ENCODE results near the gene DTHD1.

The DTHD1 gene

DNA sequence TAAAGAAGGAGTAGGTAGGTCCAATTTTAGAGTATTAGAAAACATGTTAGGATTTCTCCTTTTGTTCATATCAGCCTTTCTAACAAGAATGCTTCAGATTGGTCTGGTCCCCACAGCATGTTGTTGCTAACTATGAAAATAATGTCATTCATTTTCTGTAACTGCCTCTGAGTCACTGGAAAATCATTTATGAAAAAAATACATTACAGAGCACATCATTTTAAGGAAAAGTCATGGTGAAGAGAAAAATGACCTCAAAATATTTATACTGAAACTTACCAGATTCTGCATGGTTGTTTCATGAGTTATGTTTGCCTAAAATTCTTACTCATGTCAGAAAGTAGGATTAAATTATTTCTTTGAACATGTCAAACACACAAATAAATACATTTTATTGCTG, 35.2 kb downstream of the DTHD1 start:
- no peak for DNase-seq (ENCODE audit: low read depth)

DNA sequence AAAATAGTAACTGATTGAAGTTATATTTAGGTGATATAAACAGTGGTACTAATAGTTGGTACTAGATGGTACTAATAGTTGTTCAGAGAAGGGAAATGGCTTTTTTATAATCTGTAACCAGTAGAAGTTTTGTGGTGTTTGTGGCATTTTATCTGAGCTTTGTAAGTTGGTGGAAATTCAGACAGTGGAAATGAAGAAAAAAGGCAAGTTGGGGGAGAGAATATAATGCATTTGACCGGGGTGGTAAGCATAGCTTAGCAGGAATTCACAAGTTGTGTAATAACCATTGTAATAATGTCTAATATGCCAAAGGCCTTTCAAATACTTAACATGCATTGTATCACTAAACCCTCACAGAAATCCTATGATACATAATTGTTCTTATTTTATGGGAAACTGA, 36.3 kb downstream of the DTHD1 start:
- no peak for DNase-seq (ENCODE audit: low read depth)

DNA sequence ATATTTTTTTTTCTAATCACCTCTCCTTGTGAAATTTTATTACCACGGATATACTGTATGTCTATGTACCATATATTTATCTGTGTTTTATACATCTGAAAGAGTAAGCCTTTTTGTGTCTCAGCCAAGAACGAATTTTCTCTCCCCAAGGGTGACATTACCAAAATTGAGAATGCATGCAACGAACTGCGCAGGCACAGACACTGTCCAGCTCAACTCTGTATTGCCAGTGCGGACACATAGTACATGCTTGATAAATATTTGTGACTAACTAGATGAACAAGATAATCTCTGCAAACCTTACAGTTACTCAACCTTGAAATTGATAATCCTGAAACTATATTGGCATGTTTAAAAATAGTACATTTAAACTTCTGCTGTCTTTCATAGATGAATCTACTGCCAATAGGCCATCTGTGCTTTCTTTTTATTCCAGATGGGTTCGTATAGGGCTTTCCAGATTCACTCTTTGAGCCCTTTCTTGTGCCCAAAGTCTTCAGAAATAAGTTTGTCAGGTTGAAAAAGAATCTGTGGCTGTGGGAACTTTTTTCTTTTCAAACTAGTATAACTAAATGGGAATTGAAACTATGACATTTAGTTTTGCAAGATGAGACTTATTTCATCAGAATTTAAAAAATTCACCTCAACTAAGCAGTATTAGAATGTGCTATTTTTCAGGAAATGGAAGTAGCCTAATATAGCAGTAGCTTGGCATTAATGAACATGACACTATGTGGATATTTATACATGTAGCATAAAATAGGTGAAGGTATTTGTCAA, 38.9 kb downstream of the DTHD1 start:
- DNase-seq (ENCODE audit: low read depth) = no peak

DNA sequence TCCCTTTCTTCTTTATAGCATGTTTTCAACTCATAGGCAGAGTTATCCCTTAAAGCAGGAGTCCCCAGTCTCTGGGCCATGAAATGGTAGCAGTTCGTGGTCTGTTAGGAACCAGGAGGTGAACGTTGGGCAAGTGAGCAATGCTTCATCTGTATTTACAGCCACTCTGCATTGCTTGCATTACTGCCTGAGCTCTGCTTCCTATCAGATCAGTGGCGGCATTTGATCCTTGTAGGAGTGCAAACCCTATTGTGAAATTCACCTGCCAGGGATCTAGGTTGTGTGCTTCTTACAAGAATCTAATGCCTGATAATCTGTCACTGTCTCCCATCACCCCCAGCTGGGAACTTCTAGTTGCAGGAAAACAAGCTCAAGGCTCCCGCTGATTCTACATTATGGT, 39.8 kb downstream of the DTHD1 start:
- no peak for DNase-seq (ENCODE audit: low read depth)

DNA sequence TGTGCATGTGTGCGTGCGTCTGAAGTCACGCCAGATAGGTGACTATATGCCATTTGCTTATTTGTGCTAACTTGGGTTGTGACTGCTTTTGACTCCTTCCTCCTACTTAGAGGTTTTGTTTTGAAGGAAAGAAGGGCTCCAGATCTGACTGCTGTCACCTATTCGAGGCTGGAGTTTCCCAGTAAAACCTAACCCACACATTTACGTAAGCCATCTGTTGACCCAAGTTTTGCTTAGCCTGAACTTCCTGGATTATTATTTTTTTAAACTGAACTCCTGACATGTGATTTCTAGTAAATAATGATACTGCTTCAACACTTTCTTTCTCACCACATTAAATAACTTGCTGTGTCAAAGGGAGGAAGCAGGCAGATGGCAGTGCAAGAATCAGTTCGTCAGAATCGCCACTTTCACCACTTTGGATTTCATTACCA, 41.5 kb downstream of the DTHD1 start:
- no peak for DNase-seq (ENCODE audit: low read depth)

DNA sequence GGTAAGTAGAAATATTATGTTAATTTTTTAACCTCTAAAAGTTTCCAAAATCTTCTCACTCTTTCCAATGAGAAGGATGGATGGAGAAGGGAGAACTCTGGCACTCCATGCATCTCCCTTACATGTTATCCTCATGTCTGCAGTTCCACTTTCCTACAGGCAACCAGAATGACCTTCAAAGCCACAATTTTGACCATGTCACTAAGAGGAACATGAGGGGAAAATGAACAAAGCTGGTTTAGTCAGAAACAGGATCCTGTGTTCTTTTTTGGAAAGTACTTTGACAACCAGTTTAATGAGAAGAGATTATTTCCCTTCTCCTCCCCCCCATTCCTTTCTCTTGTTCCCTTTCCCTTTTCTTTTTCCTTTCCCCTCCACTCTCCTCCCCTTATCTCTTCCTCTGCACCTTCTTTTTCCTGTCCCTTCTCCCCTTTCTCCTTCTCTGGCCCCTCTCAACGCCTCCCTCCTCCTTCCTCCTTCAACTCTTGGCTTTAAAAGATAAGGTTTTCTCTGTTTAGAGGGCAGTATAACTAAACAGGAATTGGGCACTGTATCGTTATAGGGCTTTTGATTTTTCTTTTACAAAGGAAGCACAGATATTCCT, 42.5 kb downstream of the DTHD1 start:
- no peak for DNase-seq (ENCODE audit: low read depth)

DNA sequence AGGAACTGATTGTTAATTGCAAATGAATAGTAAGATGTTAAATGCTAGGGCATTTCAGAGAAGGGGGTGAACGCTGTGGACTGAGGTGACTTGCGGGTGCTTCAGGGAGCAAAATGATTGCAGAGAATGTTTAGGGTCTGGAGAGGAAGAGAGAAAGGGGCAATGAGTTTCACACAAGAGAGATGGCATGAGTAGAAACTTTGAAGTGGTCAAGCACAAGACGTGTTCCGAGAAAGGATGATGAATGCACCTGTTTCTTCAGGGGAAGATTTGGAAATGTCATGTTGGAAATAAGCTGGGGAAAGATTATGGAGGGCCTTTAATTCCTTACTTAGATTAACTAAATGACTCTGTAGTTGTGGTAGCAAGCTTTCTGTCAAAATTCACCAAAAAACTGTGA, 43.4 kb downstream of the DTHD1 start:
- no peak for DNase-seq (ENCODE audit: low read depth)

DNA sequence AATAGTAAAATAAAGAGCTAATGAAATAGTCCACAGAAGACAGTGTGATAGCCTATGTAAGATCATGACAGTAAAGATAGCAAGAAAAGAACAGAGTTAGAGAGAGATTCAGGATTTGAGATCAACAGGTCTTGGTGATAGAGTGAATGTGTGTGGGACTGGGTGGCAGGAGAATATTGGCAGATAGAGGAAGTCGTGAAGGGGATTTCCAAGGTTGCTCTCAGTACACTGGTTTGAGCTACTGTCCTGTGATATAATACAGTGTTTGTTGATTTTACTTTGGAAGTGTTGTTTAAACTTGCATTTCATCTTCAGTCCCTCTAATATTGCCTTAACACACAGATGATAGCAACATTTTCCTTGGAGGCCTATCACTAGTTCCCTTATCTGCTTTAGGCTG, 44.1 kb downstream of the DTHD1 start:
- no peak for DNase-seq (ENCODE audit: low read depth)

DNA sequence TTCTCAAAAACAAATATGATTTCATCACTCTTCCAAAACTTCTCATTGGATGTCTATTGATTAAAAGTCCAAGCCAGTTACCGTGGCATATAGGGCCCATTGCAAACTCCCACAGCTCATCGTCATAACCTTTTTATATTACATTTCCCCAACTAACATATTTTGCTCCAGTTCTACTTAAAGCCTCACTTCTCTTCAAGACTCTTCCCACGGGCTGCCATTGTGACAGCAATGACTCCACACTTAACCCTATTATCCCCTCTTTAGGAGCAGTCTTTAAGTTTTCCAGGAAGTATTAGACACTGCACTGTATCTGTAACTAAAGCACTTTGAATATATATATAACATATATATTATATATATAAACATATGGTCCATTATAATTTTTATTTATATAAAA, 44.5 kb downstream of the DTHD1 start:
- DNase-seq (ENCODE audit: low read depth) = no peak

DNA sequence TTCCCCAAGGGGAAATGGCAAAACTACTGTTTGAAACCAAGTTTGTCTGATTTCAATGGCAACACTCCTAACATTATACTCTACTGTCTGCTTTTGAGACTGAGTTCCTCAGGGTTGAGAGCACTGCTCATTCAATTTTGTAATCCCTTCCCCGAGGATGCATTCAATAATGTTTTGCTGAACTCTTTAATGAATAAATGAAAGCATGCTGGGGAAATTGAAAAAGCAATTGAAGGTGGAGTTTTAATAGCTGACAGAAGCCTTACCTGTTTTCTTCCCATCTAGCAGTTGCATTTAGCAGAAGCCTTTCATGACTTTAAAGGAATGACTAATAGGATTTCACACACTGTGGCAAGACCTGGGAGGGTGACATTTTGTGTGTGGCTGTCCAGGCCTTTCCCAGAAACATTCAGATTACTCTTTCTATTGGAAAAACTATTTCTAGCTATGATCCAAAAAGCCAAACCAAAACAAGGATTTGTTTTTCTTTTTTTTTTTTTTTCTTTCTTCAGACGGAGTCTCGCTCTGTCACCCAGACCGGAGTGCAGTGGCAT, 45.1 kb downstream of the DTHD1 start:
- no peak for DNase-seq (ENCODE audit: low read depth)

DNA sequence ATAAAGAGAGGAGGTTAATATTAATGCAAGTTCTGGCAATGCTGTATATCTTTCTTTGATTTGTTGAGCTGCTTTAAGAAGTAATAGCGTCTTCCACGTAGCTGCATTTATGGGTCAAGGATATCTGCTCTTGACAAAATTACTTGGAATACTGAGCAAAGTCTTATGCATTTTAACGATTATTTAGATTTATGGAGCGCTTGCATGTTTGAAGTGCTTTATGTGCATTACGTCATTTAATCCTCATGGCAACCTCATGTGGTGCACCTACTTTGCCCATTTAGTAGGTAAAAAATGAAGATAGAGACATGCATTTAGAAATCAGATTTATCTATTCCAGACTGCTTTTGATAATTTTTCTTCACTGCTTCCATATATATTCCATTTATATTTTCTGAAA, 46.0 kb downstream of the DTHD1 start:
- no peak for DNase-seq (ENCODE audit: low read depth)

DNA sequence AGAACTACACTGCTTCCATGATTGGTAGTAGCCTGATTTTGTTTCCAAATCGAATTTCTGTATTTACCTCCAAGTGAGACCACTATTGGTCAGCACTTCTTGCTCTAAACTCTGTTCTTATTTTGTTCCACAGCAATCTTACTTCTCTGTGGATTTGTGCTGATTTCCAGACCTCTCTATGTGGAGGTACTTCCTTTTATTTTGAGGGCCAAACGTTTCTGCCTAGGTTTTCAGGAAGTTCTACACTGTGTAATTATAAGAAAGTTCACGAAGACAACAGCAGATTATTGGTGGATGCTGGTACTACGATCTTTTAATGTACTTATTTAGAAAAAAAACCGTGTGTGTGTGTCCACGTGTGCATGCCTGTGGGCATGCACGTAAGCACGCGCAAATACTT, 46.7 kb downstream of the DTHD1 start:
- DNase-seq (ENCODE audit: low read depth) = no peak

DNA sequence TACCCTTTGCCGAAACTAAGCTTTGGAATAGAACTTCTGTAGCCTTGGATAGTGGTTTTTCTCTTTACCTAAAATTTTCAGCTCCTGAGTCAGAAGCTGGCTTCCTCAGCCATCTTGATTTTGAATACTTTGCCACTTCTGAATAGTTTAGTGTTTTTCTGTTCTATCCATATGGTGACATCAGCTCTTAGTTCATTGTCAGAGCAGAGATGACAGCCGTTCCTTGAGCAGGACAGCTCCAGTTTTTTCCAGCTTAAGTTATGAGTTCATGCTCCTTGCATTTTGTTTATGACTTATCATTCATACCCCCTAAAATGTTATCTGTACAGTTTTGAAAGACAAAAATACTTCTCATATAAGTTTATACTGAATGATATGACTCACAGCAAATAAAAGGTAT, 47.8 kb downstream of the DTHD1 start:
- DNase-seq (ENCODE audit: low read depth) = no peak

DNA sequence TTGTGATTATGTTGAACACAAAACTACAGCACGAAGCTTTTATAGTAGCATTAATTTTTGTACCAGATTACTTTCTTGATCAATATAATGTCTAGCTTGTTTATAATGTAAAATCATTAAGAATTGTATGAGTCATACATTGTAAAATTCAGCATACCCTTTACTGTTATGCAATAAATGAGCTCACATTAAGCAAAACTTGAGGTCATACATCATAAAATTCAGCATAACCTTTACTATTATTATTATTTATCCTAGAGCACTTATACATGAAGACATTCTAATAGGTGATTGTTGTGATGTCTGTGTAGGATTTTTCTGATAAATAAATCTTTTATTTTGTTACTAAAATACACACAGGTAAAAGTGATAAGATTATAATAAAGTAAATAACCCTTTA, 49.4 kb downstream of the DTHD1 start:
- no peak for DNase-seq (ENCODE audit: low read depth)

DNA sequence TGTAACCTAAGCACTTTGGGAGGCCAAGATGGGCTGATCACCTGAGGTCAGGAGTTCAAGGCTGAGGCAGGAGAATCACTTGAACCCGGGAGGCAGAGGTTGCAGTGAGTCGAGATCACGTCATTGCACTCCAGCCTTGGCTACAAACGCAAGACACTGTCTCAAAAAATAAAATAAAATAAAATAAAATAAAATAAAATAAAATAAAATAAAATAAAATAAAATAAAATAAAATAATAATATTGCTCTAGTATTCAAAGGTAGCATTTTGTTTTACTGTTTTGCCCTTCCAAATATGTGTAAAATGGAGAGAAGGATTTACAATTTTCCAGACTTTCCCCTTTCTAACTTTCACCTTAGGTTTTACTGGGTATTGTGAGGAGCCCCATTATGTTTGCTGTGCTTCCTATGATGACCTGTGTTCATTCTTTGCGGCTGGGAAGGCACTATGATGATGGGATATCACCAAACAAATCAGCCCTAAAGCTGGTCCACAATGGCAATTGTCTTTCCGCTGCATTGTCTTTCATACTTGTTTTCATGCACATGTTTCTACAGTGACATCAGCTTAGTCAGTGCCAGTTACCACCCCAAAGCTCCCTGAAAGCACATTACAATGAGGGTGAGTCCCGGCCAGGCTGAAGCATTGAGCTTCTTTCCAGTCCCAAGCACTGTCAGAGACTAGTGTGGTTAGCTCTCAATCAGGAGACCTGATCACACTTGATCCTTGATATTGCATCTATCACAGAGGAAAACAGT, 50.8 kb downstream of the DTHD1 start:
- DNase-seq (ENCODE audit: low read depth) = no peak

DNA sequence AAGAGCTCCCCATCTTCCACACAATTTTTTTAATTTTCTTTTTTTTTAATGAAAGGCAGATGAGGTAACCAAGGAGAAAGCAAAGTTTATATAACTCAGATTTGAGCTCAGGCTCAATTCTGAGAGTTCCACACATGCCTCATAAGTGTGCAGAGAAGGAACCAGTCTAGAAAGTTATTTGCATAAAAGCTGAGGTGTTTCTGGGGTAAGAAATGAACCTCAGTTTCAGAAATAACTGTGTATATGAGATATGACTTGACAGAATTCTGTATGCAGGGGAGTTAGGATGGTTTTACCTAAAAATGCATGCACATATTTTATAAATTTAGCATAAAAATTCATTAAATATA, 51.3 kb downstream of the DTHD1 start:
- DNase-seq (ENCODE audit: low read depth) = no peak

DNA sequence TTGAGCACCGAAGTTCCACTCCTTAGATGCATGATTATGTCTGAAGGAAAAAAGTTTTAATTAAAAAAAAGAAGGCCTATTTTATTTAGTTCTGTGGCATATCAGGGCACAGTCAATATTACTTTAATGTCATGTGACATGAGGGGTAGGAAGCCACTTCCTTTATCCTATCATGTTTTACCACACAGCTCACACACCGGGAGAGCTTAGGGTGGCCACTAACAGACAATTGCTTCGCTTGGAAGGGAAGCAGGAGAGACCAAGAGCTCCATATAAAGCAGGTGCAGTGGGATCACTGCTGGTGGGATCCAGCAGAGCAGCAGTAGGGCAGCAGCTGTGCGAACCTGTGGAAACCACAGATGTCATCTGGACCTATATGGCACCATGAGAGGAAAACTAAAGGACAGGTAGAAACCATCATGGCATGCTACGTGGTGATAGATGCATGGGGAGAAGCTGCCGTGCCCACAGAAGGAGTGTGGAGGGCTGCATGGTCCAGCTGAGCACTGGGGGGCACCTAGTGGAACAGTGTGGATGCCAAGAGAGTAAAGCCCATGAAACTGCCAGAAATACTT, 52.0 kb downstream of the DTHD1 start:
- no peak for DNase-seq (ENCODE audit: low read depth)

DNA sequence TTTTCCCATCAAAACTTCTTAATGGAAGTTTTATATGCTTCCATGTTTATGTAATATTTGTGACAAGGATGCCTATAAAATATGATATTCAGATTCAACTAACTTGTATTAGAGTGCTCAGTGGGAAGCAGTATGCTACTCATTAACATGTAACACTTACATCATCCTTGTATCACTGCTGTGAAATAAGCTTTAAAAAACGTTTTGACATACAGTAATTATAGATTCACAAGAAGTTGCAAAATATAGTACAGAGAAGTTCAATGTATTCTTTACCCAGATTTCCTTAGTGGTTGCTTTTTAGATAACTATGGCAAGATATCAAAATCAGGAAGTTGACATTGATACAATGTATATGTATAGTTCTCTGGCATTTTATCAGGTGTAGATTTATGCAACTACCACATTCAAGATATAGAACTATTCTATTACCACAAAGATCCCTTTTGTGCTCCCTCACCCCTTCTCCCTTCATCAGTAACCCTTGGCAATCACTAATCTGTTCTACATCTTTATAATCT, 56.3 kb downstream of the DTHD1 start:
- DNase-seq (ENCODE audit: low read depth) = no peak

DNA sequence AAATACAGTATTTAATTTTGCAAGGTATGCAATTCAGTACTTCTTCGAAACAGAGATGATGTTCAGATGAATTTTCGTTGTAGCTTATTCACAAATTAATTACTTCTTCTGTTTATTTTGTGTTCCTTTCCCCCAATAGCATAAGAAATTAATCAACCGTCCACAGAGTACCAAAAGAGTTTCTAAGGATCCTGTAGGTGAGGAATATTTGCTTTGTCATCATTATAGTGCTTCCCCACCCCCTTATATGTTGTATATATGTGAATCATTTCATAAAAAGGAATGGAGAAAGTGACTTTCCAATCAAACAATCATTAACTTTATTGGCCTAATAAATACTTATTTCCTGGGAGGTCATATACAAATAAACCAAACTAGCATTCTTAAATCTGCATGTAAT, 57.6 kb downstream of the DTHD1 start:
- no peak for DNase-seq (ENCODE audit: low read depth)

DNA sequence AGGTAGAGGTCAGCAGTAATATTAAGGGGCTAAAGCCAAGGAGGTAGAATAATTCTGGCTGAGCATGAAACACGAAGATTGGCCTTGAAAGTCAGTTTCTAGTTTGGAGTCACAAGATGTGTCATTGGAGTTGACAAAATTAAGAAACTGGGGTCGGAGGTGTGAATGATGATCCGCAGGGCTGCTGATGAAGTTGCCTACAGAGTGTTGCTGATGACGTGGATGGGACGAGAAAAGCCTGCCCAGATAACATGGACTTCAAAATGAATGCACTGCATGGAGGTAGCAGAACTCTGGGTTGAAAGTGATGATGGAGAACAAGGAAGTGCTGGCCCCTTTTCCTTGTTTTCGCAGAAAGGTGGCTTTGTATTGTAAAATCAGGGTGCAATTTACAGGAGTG, 60.5 kb downstream of the DTHD1 start:
- no peak for DNase-seq (ENCODE audit: low read depth)

DNA sequence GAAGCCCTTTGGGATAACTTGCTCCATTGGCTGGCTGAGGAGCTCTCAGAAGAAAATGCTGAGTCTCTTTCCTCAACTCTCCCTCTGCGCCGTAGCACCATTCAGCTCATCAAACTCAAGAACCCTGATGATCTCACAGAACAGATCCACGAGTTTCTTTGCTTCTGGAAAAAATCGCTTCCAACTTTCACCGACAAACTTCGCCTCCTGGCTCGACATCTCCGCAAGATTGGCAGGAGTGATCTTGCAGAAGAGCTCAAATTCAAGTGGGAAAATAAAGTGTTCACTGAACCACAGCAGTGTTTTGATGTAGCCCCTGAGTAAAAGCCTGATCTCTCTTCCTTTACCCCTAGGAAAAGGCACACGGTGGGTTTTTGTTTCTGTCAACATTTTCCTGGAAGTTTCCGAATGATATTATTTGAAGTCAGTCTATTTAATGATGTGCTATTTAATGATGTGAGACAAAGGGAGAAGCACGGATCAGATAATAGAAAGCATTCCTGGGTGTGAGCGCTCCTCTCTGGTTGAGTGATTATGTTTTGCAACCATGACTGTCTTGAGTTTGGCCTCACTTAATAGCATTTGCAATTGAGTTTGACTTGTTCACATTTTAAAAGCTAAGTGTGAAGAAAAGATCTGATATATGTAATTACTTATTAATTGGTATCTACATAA, 62.2 kb downstream of the DTHD1 start:
- no peak for DNase-seq (ENCODE audit: low read depth)

DNA sequence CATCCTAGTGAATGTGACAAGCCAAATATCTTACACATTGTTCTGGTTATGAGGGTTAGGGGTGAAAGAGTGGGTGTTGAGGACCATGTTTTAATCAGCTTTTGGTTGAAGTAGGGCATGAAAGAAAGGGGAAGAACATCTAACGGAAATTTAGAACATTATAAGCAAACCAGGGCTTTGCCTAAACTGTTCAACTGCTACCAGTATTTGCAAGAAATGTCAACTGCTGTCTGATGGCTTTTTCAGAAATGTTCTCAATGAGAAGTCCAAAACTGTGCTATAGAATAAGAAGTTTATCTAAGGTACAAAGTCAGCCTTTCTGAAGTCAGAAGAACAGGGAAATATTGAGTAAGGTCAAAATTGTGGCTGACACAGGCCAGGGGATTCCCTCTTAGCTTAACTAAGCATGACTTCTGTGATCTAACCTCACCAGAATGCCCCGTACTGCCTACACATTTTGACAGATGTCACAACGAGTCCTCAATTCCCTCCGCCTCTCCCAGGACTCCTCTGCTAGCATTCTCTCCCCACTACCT, 67.1 kb downstream of the DTHD1 start:
- no peak for DNase-seq (ENCODE audit: low read depth)

Measured in activated T-cell treated with anti-CD3 and anti-CD28 coated beads for 1 hour (primary cell).